Kidney tubule cell (primary cell): ENCODE results near the gene DSE.

ENCODE experiments used
- DNase-seq: peaks from one replicate; pipeline ENCODE4 v3.0.0-alpha.2; 2018; ENCODE audit warnings: low spot score

The DSE gene

GRCh38 chr6:116412270-116412669, 41.5 kb downstream of the DSE start:
- DNase-seq, result no peak

- DNase-seq, result no peak
Measured at GRCh38 chr6:116413357-116413756, 42.6 kb downstream of the DSE start.

- no peak for DNase-seq
Measured at GRCh38 chr6:116417661-116418060, 46.9 kb downstream of the DSE start.

- DNase-seq, result peak; percentile 49
Measured at GRCh38 chr6:116419069-116419786, 48.5 kb downstream of the DSE start.

GRCh38 chr6:116420341-116420740, 49.6 kb downstream of the DSE start:
- DNase-seq, result no peak

GRCh38 chr6:116422238-116422637, 51.5 kb downstream of the DSE start:
- no peak for DNase-seq

- peak; percentile 68 for DNase-seq
Measured at GRCh38 chr6:116424001-116424400, 53.3 kb downstream of the DSE start.

GRCh38 chr6:116426551-116426950, 55.8 kb downstream of the DSE start:
- no peak for DNase-seq

- no peak for DNase-seq
Measured at GRCh38 chr6:116429111-116429510, 58.4 kb downstream of the DSE start.

GRCh38 chr6:116430860-116431259, 60.1 kb downstream of the DSE start:
- no peak for DNase-seq

GRCh38 chr6:116431964-116432595, 61.3 kb downstream of the DSE start:
- DNase-seq, result no peak

GRCh38 chr6:116433206-116433712, 62.5 kb downstream of the DSE start:
- no peak for DNase-seq

GRCh38 chr6:116434056-116434725, 63.4 kb downstream of the DSE start:
- DNase-seq, result no peak

GRCh38 chr6:116436586-116436985, 65.8 kb downstream of the DSE start:
- DNase-seq, result no peak

- DNase-seq, result no peak
Measured at GRCh38 chr6:116437656-116438055, 66.9 kb downstream of the DSE start.

GRCh38 chr6:116438590-116439448, 68.1 kb downstream of the DSE start:
- no peak for DNase-seq

GRCh38 chr6:116439522-116440051, 68.8 kb downstream of the DSE start:
- DNase-seq, result no peak

- no peak for DNase-seq
Measured at GRCh38 chr6:116443105-116443504, 72.4 kb downstream of the DSE start.

GRCh38 chr6:116444092-116444491, 73.3 kb downstream of the DSE start:
- peak; percentile 43 for DNase-seq

- DNase-seq, result no peak
Measured at GRCh38 chr6:116444575-116444974, 73.8 kb downstream of the DSE start.

- no peak for DNase-seq
Measured at GRCh38 chr6:116445102-116445501, 74.4 kb downstream of the DSE start.

GRCh38 chr6:116446399-116446798, 75.7 kb downstream of the DSE start:
- peak; percentile 63 for DNase-seq
